Measurements from ENCODE around the gene NLK.
"Not testable (repeated sequence)": the region's sequence is repeated elsewhere in the genome, so short reads cannot be mapped to it uniquely, and the experiment has no call there.

Gene NLK

DNA sequence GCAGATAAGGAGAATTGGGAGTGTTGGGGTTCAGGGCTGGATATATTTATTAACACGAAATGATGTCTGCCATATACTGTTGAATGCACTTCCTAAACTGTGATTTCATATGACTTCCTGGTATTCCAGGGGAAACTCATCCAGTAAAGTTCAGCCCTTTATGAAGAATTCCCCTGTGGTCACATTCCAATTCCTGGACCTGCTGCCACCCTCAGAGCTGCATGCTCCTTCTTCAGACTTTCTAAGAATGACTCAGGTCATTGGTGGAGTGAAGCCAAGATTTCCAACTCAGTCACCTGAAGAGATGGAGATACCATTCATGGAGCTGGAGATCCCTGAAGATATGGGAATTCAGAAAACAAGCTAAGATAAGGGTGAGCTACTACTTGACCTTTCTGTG is 162.3 kb downstream of the NLK start:
- DNase-seq = no peak

DNA sequence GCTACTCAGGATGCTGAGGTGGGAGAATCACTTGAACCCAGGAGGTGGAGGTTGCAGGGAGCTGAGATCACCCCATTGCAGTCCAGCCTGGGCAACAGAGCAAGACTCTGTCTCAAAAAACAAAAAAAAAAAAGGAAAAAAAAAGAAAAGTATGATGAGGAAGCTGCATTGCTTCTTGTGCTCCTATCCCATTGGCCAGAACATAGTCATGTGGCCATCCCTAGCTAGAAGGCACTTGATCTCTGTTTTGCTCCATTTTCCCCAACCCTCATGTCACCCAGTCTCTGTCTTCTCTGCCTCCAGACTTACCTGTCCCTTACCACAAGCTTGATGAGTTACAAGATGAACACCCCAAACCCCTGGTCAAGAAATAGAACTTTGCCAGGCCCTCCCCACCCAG is 163.8 kb downstream of the NLK start:
- DNase-seq = no peak

DNA sequence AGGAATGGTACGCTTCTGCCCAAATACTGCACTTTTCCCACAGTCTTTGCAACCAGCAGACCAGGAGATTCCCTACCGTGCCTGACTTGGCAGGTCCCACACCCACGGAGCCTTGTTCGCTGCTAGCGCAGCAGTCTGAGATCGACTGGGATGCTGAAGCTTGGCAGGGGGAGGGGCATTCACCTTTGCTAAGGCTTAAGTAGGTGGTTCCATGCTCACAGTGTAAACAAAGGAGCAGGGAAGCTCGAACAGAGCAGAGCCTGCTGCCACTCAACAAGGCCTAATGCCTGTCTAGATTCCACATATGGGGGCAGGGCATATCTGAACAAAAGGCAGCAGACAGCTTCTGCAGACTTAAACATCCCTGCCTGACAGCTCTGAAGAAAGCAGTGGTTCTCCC is 169.3 kb downstream of the NLK start:
- no peak for DNase-seq

DNA sequence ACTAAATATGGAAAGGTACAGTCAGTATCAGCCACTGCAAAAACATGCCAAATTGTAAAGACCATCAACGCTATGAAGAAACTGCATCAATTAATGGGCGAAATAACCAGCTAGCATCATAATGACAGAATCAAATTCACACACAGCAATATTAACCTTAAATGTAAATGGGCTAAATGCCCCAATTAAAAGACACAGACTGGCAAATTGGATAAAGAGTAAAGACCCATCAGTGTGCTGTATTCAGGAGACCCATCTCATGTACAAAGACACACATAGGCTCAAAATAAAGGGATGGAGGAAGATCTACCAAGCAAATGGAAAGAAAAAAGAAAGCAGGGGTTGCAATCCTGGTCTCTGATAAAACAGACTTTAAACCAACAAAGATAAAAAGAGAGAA is 171.1 kb downstream of the NLK start:
- not testable (repeated sequence) for DNase-seq

DNA sequence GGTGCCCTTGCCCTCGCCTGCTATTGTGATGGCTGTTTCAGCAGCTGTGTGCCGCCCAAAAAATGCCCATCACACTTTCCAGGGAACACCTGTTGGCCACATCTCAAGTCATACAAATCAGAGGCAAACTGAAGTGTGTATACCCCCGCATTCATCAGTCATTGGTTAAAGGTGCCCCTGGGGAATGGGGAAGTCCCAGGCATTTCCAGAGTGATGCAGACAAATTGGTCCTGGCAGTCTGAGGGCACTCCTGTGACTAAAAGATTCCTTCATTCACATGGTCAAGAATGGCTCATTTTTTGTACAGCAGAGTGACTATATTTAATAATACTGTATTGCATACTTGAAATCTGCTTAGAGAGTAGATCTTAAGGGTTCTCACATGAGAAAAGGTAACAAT is 173.6 kb downstream of the NLK start:
- DNase-seq = no peak

DNA sequence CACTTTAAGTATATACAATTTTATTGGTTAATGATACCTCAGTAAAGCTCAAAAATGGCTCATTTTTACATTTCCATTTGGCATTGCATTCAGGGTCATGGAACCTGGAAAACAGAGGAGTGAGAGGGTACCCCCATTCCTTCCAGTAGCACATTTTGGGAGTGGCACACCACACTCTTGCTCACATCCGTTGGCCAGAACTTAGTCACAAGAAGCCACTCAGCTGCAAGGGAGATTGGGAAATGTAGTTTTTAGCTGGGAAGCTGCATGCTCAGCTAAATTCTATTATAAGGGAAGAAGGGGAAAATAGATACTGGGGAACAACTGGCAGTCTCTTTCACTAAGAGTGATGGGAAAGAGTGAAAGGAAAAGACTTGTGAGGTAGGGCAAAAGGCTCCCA is 174.1 kb downstream of the NLK start:
- DNase-seq = no peak

DNA sequence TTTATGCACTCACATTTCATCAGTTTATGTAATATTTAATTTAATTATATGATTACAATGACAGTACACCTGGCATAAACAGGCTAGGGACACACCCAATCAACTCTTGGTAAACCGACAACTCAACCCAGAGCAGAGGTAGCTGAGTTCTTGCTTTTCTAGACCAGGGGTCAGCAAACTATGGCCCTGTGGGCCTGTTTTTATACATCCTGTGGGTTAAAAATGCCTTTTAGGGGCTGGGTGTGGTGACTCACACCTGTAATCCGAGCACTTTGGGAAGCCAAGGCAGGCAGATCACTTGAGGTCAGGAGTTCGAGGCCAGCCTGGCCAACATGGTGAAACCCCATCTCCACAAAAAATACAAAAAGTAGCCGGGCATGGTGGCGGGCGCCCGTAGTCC is 177.3 kb downstream of the NLK start:
- no peak for DNase-seq

DNA sequence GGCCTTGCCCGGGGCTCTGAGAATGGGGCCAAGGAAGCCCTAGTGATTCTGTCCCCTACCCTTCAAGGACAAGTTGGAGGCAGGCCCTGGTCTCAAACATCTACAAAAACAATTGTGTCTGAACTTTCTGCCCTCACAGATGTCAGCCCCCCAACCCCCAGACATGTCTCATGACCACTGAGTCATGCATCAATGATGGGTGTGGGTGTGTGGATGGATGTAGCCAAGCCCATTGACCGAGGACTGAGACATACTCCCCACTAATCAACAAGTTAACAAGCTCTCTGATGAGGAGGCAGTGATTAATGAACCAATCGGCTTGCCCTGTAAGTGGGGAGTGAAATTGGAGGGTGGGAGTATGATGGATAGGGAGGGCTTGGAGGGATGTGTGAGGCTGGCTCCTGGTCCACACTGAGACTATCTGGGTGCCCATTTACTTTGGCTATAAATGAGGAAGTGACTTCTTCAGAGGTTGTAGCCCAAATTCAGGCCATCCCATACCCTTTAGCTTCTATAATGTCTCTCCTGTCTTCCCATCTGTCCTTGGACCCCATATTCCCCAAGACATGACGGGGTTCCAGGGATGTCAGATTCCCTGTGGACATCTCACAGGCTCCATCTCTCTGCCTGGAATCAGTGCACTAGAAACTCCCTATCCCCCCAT is 179.4 kb downstream of the NLK start:
- DNase-seq = no peak

DNA sequence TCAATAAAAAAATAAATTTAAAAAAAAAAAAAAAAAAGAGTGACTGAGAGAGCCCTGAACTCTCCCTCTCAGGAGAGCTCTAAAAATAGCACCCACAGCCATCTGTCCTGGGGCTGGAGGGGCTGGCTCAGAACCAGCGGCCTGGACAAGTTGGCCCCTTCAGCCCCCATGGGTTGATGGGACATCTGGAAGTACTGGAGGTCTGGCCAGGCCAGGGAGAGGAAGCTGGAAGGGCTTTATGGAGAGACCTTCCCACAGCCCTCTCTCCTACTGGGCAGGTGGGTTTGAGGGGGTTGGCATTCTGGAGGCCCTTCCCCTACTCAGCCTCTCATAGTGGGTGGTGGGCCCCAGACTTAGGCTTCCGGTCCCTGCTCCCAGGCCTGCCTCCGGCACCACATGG is 182.8 kb downstream of the NLK start:
- DNase-seq = no peak

DNA sequence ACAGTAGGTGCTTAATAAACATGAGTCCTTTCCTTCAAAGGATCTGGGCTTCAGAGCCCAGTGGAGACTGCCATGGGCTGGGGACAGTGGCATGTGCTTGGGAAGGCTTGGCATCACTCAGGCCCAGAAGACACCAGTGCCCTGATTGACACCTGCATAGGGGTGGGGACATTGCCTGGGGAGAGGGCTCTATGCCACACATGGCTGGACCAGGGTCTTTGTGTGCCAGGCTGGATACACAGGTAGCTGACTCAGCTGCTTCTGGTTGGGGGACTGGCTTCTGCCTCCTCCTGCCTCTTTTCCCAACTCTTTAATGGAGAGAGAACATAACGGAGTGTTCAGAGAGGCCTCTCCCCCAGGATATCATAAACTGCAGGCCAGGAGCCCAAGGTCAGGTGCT is 183.4 kb downstream of the NLK start:
- DNase-seq = no peak

DNA sequence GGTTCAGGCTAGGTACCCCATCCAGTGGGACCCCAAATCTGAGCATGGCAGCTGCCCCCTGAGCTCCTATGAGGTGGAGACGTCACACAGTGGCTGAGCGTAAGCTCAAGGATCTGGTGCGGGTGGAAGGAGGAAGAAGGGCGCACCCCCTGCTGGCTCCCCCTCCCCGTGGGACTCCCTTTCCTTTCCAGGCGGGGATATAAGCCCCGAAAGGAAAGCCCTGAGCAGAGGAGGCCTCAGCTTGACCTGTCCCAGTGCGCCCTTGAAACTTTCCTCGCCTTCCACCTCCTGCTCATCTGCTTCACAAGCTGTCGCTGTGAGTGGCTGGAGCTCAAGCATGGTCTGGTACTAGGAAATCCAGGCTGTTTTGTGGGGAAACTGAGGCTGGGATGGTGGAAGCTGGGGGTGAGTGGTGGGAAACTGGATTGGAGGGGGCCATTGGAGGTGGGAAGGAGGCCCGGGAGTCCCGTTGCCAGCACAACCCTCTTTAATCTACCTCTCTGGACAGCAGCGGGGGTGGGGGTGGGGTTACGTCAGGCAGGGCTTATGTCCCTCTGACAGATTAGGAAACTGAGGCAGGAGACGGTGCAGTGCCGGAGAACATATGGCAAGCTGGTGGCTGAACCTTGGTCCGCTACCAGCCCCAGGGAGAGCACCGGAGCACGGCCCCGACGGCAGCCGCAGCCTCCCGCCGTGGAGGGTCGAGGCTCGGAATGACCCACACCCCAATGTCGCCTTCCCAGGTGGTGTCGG is 184.3 kb downstream of the NLK start:
- DNase-seq = no peak

DNA sequence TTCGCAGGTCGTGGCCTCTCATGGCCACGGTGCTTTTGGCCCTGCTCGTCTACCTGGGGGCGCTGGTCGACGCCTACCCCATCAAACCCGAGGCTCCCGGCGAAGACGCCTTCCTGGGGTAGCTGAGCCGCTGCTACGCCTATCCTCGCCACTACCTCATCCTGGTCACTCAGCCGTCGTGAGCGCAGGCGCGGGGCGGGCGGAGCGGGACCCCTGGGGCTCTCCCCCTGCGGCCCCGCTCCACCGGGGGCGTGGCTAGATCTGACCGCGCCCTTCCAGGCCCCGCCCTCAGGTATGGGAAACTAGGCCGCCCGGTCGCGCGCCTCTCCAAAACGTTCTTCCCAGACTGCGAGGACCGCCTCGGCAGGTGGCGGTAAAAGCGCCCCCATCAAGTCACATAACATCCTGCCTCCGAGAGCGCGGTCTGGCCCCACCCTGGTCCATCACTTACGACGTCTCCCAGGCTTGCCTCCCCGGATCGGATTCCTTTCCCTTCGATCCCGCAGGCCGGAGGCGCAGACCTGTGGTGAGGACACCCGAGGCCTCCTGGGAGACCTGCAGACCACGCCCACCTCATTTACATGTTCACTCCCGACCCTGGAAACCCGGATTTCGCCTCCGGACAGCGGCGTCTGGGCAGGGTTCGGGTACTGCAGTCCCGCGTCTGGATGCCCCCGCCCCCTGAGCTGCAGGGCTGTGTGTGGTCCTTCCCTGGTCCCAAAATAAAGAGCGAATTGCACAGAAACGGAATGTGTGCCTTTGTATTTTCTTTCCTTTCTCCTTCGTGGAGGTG is 185.0 kb downstream of the NLK start:
- DNase-seq = peak; percentile 75

- DNase-seq = no peak
Observed at GRCh38 chr17:28228109-28228840, 185.8 kb downstream of the NLK start.

DNA sequence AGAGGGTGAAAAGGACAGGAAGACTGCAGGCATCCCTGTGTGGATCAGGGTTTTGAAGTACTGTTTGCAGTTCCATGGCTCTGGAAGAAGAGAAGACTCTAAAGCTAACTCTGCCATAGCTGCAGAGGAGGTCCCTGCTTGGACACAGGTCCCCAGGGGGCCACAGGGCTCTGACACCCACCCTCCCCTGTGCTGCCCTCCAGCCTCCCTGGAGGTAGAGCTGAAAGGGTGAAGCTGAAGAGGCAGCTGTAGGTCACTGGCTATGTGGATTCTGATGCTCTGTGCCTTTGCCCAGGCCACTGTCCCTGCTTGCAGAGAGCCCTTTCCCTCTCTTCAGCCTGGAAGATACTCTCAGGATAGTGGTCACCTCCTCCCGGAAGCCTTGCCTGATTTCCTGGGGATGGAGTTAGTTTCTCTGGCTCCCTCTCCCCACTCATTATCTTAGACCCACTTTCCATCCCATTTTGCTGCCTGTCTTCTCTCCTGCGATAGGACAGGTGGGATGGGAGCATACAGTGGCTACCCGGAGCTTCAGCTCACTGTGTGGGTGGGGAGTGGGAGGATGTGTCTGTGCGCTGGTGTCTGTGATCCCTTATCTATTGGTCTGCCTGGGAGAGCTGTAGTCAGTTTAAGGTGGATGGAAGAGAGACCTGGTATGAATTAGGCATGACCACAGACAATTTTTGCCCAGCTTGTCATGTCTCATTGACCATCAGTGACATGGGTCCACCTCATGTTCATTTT is 186.7 kb downstream of the NLK start:
- DNase-seq = no peak

GRCh38 chr17:28230011-28230410 is 187.5 kb downstream of the NLK start:
- no peak for DNase-seq

- DNase-seq = not testable (repeated sequence)
Observed at GRCh38 chr17:28230607-28231006, 188.1 kb downstream of the NLK start.

GRCh38 chr17:28231624-28232023 is 189.1 kb downstream of the NLK start:
- DNase-seq = not testable (repeated sequence)

- not testable (repeated sequence) for DNase-seq
Observed at GRCh38 chr17:28232966-28233870, 190.7 kb downstream of the NLK start.

DNA sequence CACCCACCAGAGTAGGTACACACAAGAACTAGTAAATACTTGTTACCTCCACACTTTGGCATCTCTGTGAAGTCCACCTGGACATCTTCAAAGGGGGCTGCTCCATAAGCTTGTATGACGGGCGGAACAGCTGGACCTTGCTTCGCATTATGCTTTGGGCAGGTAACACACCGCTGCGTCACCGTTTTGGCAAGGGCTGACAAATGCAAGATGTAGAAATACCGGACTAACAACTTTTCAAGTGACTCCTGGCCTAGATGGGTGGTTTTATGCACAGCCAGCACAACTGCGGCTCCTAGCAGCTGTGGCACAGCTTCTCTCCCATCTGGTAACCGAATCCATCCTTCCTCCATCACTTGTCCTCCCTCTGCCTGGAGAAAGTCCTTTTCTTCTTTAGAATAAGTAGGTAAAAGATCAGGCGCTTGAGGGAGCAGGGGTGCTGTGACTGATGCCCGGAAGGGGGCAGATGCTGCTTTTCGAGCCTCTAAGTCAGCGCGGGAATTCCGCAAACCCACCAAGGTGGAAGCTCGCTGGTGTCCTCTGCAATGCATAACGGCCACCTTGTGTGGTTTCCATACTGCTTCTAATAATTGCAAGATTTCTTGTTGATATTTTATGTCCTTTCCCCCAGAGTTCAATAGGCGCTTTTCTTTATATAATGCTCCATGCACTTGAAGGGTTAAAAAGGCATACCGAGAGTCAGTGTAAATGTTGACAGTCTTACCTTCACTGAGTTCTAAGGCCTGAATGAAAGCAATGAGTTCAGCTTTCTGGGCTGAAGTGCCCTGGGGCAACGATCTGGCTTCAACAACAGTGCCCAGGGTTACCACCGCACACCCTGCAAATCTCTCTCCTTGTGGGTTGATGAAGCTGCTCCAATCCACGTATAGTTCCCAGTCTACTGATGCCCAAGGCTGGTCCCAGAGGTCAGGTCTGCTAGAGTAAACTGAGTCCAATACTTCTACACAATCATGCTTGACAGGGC is 191.7 kb downstream of the NLK start:
- DNase-seq = not testable (repeated sequence)
